Measurements from ENCODE around the gene UGT2B17.
"Not testable (repeated sequence)": the region's sequence is repeated elsewhere in the genome, so short reads cannot be mapped to it uniquely, and the experiment has no call there.

Gene UGT2B17

GRCh38 chr4:68576272-68577125, at the start of gene UGT2B17:
UGT2B17 (minus strand) TSS chr4:68576322; CDS start chr4:68568484, 7,838 bp downstream.
- no peak for DNase-seq

- DNase-seq, result not testable (repeated sequence)
Observed at GRCh38 chr4:68622731-68623130, 46.6 kb upstream of the UGT2B17 start.

GRCh38 chr4:68617003-68617698, 41.0 kb upstream of the UGT2B17 start:
- no peak for DNase-seq

GRCh38 chr4:68615699-68616422, 39.7 kb upstream of the UGT2B17 start:
- DNase-seq, result no peak

GRCh38 chr4:68613752-68614151, 37.6 kb upstream of the UGT2B17 start:
- no peak for DNase-seq

GRCh38 chr4:68606240-68606639, 30.1 kb upstream of the UGT2B17 start:
- DNase-seq, result no peak

- DNase-seq, result no peak
Observed at GRCh38 chr4:68599150-68599549, 23.0 kb upstream of the UGT2B17 start.

GRCh38 chr4:68597482-68597881, 21.4 kb upstream of the UGT2B17 start:
- DNase-seq, result no peak

GRCh38 chr4:68594678-68595077, 18.6 kb upstream of the UGT2B17 start:
- no peak for DNase-seq

- no peak for DNase-seq
Observed at GRCh38 chr4:68593112-68593511, 17.0 kb upstream of the UGT2B17 start.

GRCh38 chr4:68592673-68593072, 16.6 kb upstream of the UGT2B17 start:
- no peak for DNase-seq

- DNase-seq, result no peak
Observed at GRCh38 chr4:68591204-68591603, 15.1 kb upstream of the UGT2B17 start.

GRCh38 chr4:68589790-68590189, 13.7 kb upstream of the UGT2B17 start:
- DNase-seq, result no peak

- DNase-seq, result no peak
Observed at GRCh38 chr4:68582339-68582717, 6.2 kb upstream of the UGT2B17 start.

GRCh38 chr4:68581383-68582338, 5.5 kb upstream of the UGT2B17 start:
- no peak for DNase-seq

GRCh38 chr4:68577590-68577989, 1.5 kb upstream of the UGT2B17 start:
- DNase-seq, result no peak

GRCh38 chr4:68575636-68576035, 486 bp downstream of the UGT2B17 start:
- not testable (repeated sequence) for DNase-seq

GRCh38 chr4:68575081-68575480, 1.0 kb downstream of the UGT2B17 start:
- no peak for DNase-seq

- DNase-seq, result no peak
Observed at GRCh38 chr4:68572653-68573170, 3.4 kb downstream of the UGT2B17 start.

- no peak for DNase-seq
Observed at GRCh38 chr4:68570122-68570507, 6.0 kb downstream of the UGT2B17 start.

GRCh38 chr4:68569466-68570121, 6.5 kb downstream of the UGT2B17 start:
- no peak for DNase-seq

- DNase-seq, result not testable (repeated sequence)
Observed at GRCh38 chr4:68569036-68569435, 7.1 kb downstream of the UGT2B17 start.

Measured in NCI-H187 treated with DMSO at 0.1 percent for 48 hours (cell line).